ENCODE results near the gene PABPC1L2A. TPM values are rescaled to one million over a fixed set of nuclear protein-coding genes. Genes with fewer than 3 reads are reported as not detected.
A peak's percentile ranks its signal among the peaks of the same experiment; 100 is the strongest.
"Not testable (repeated sequence)": the region's sequence is repeated elsewhere in the genome, so short reads cannot be mapped to it uniquely, and the experiment has no call there.

Gene PABPC1L2A
- total RNA-seq, 1 experiment from 2014 or later, result not detected

DNA sequence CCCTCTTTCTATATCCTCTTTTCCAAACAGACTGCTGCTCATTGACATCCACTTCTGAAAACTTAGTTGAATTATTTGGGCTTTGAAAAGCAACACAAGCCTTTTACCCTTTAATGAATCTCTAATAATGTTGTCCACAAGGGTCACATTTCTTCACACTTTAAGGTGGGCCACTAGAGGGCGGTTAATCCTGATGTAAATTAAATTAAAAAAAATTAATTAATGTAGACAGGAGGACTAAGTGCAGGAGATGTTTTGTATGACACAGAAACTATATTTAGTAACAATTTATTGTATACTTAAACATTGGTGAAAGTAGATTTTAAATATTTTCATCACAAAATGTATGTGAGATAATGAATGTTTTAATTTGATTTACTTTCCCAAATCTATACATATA lies 7.5 kb upstream of the PABPC1L2A start:
- DNase-seq (ENCODE audit: low spot score), result peak; percentile 2
- CTCF ChIA-PET; BruUV-seq (replicated peaks); H3K27me3 ChIP-seq (replicated peaks; ENCODE audit: insufficient read depth, low read depth, low read length, poor library complexity); H3K4me1 ChIP-seq (ENCODE audit: insufficient read depth, low read length, poor library complexity, severe bottlenecking); H3K36me3 ChIP-seq (ENCODE audit: insufficient read depth, low read length, poor library complexity, severe bottlenecking); POLR2A ChIA-PET (ENCODE audit: low non-redundant PET); intact Hi-C loops (cut with micrococcal nuclease; ENCODE audit: unreplicated experiment); H3K4me3 ChIP-seq (ENCODE audit: low read depth, low read length, poor library complexity, severe bottlenecking); H3K27ac ChIP-seq (ENCODE audit: low read depth, low read length, poor library complexity, severe bottlenecking); H3K9me3 ChIP-seq (ENCODE audit: low read depth, low read length, poor library complexity, severe bottlenecking): not testable (repeated sequence)
- TF ChIP-seq, protein P1, sequence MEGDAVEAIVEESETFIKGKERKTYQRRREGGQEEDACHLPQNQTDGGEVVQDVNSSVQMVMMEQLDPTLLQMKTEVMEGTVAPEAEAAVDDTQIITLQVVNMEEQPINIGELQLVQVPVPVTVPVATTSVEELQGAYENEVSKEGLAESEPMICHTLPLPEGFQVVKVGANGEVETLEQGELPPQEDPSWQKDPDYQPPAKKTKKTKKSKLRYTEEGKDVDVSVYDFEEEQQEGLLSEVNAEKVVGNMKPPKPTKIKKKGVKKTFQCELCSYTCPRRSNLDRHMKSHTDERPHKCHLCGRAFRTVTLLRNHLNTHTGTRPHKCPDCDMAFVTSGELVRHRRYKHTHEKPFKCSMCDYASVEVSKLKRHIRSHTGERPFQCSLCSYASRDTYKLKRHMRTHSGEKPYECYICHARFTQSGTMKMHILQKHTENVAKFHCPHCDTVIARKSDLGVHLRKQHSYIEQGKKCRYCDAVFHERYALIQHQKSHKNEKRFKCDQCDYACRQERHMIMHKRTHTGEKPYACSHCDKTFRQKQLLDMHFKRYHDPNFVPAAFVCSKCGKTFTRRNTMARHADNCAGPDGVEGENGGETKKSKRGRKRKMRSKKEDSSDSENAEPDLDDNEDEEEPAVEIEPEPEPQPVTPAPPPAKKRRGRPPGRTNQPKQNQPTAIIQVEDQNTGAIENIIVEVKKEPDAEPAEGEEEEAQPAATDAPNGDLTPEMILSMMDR (conservative IDR thresholded peaks at IDR 0.05; ENCODE audit: low read depth, low read length), result peak; percentile 23; the same call in 1 of the 2 replicates

DNA sequence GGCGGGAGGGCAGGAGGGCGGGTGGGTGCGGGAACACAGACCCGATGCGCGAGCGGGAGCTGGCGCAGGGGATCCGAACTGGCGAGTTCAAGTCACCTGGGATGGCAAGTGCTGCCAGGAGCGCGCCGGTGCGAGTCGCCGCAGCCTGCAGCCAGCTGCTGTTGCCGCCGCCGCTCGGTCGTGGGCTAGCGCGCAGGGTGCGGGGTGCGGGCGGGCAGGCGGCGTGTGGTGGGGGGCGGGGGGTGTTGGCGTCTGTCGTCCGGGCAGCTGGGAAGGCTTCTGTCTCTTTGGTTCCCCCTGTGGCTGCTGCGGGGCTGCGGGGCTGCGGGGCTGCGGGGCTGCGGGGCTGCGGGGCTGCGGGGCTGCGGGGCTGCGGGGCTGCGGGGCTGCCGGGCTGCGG lies 572 bp upstream of the PABPC1L2A start:
- intact Hi-C loops (cut with micrococcal nuclease; ENCODE audit: unreplicated experiment); BruUV-seq (replicated peaks); POLR2A ChIA-PET (ENCODE audit: low non-redundant PET): not testable (repeated sequence)

DNA sequence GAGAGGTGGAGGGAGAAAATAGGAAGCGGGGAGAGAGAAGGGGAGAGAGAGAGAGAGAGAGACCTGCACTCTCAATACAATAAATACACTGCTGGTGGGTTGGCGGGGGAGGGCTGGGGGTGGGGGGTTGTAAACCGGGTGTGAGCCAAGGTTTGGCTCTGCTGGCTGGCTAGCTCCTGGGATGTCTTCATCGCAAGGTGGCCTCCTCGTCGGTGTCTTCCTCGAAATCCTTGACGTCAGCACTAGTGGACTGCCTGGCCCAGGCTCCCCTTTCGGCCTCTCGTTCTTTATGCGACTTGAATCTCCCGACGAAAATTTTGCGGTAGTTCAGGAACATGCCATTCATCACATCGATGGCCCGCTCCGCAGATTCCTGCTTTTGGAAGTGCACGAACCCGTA lies 715 bp downstream of the PABPC1L2A start:
- H3K27me3 ChIP-seq (replicated peaks; ENCODE audit: insufficient read depth, low read depth, low read length, poor library complexity); POLR2A ChIA-PET (ENCODE audit: low non-redundant PET); DNase-seq (ENCODE audit: low spot score); CTCF ChIA-PET; BruUV-seq (replicated peaks); H3K27ac ChIP-seq (ENCODE audit: low read depth, low read length, poor library complexity, severe bottlenecking); H3K36me3 ChIP-seq (ENCODE audit: insufficient read depth, low read length, poor library complexity, severe bottlenecking); intact Hi-C loops (cut with micrococcal nuclease; ENCODE audit: unreplicated experiment); H3K9me3 ChIP-seq (ENCODE audit: low read depth, low read length, poor library complexity, severe bottlenecking); H3K4me3 ChIP-seq (ENCODE audit: low read depth, low read length, poor library complexity, severe bottlenecking); H3K4me1 ChIP-seq (ENCODE audit: insufficient read depth, low read length, poor library complexity, severe bottlenecking): not testable (repeated sequence)

More for the DNA sequence above, 572 bp upstream of the PABPC1L2A start:
- H3K9me3 ChIP-seq (ENCODE audit: low read depth, low read length, poor library complexity, severe bottlenecking); CTCF ChIA-PET; H3K36me3 ChIP-seq (ENCODE audit: insufficient read depth, low read length, poor library complexity, severe bottlenecking); DNase-seq (ENCODE audit: low spot score); H3K27me3 ChIP-seq (replicated peaks; ENCODE audit: insufficient read depth, low read depth, low read length, poor library complexity); H3K4me3 ChIP-seq (ENCODE audit: low read depth, low read length, poor library complexity, severe bottlenecking); H3K4me1 ChIP-seq (ENCODE audit: insufficient read depth, low read length, poor library complexity, severe bottlenecking); H3K27ac ChIP-seq (ENCODE audit: low read depth, low read length, poor library complexity, severe bottlenecking): not testable (repeated sequence)

DNA sequence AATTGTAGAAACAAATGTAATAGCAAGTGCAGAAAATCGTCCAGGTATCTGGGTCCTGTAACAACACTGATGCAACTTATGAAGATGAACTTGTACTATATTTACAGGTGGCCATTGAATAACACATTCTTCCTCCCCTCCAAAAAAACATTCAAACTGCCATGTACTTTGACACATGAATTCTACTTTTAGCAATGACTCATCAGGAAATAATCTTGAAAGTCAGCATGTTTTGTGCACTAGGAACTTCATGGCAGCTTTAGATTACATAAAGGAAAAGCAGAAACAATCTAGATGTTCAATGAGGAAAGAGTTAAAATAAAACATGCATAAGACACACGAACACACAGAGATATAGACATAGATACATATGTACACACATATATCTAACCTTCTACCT lies 2.5 kb downstream of the PABPC1L2A start:
- Histone ChIP-seq H3K9me3 (ENCODE audit: low read depth, low read length, poor library complexity, severe bottlenecking) (no peaks in the 10 kb centered on the region), H3K27ac (ENCODE audit: low read depth, low read length, poor library complexity, severe bottlenecking) (no peak overlapping the region), H3K4me1 (ENCODE audit: insufficient read depth, low read length, poor library complexity, severe bottlenecking) (no peaks in the 10 kb centered on the region), H3K36me3 (ENCODE audit: insufficient read depth, low read length, poor library complexity, severe bottlenecking) (no peaks in the 10 kb centered on the region), H3K27me3 (replicated peaks; ENCODE audit: insufficient read depth, low read depth, low read length, poor library complexity) (peaks cover 5% of the 10 kb centered on the region), H3K4me3 (ENCODE audit: low read depth, low read length, poor library complexity, severe bottlenecking) (no peak overlapping the region)
- CTCF ChIA-PET, result no interaction called here
- no peak for DNase-seq (ENCODE audit: low spot score)
- POLR2A ChIA-PET (ENCODE audit: low non-redundant PET), result no interaction called here
- intact Hi-C loops (cut with micrococcal nuclease; ENCODE audit: unreplicated experiment), result no loop called here
- TF ChIP-seq, protein P1 (conservative IDR thresholded peaks at IDR 0.05; ENCODE audit: low read depth, low read length), result no peak
- TF ChIP-seq EZH2 (IDR thresholded peaks at IDR 0.05; ENCODE audit: borderline replicate concordance, low read depth, low read length, poor library complexity, severe bottlenecking), result no peak
- BruUV-seq (replicated peaks), result no TSS peak

Measured in A673 (cell line).